SU-DHL-6 (cell line): Measurements from ENCODE around the gene OLIG2.

ENCODE experiments used
- CTCF ChIP-seq: fragments of 200-600 bp; sonication (generic); IDR thresholded peaks from one replicate; pipeline ENCODE4 v1.5.1; 2017; ENCODE audit warnings: antibody characterized with exemption, mild to moderate bottlenecking, low read length, moderate library complexity; ENCODE audit not compliant: insufficient read depth, poor library complexity, severe bottlenecking
- EZH2phosphoT487 ChIP-seq: fragments of 200-600 bp; sonication (generic), shearing (Covaris generic); conservative IDR thresholded peaks from 2 replicates; pipeline ENCODE4 v1.6.1; 2018; ENCODE audit warnings: mild to moderate bottlenecking, antibody characterized with exemption, low read length, moderate library complexity, mixed read lengths

GRCh38 chr21:33063375-33063883 lies 37.7 kb downstream of the OLIG2 start:
- TF ChIP-seq CTCF (no peak), EZH2phosphoT487 (no peak)
